Suprapubic skin (tissue), 4 donors: ENCODE measurements around the gene FRMD3.

Source experiments
- EP300 ChIP-seq: sonication (generic); formaldehyde crosslinking; IDR thresholded peaks from one replicate; pipeline ENCODE4 v1.6.1; 2017; ENCODE audit warnings: antibody characterized with exemption
- POLR2A ChIP-seq, 2 donors: fragments of 450-650 bp; IDR thresholded peaks; one replicate each; pipeline ENCODE4 v1.6.1; 2017; ENCODE audit warnings: antibody characterized with exemption in 2 of 2, mild to moderate bottlenecking in 2 of 2, moderate library complexity in 2 of 2
- POLR2AphosphoS5 ChIP-seq, 3 donors: sonication (generic); formaldehyde crosslinking; IDR thresholded peaks; one replicate each; pipeline ENCODE4 v1.6.1; 2017; ENCODE audit warnings: antibody characterized with exemption in 3 of 3
- TF ChIP-seq, protein P1 (sequence below), 2 donors: fragments of 200-600 bp in 1 of 2; fragments of 450-650 bp in 1 of 2; sonication (generic) in 1 of 2; IDR thresholded peaks; one replicate each; pipeline ENCODE4 v1.5.1; 2016 to 2019; ENCODE audit warnings: antibody characterized with exemption in 2 of 2, mild to moderate bottlenecking in 1 of 2, moderate library complexity in 1 of 2

GRCh38 chr9:83315649-83316048 is 222.6 kb downstream of the FRMD3 start:
- TF ChIP-seq POLR2A (IDR thresholded peaks at IDR 0.05) (no peak), POLR2AphosphoS5 (IDR thresholded peaks at IDR 0.05) (no peak), EP300 (no peak)
- TF ChIP-seq, protein P1, sequence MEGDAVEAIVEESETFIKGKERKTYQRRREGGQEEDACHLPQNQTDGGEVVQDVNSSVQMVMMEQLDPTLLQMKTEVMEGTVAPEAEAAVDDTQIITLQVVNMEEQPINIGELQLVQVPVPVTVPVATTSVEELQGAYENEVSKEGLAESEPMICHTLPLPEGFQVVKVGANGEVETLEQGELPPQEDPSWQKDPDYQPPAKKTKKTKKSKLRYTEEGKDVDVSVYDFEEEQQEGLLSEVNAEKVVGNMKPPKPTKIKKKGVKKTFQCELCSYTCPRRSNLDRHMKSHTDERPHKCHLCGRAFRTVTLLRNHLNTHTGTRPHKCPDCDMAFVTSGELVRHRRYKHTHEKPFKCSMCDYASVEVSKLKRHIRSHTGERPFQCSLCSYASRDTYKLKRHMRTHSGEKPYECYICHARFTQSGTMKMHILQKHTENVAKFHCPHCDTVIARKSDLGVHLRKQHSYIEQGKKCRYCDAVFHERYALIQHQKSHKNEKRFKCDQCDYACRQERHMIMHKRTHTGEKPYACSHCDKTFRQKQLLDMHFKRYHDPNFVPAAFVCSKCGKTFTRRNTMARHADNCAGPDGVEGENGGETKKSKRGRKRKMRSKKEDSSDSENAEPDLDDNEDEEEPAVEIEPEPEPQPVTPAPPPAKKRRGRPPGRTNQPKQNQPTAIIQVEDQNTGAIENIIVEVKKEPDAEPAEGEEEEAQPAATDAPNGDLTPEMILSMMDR (IDR thresholded peaks at IDR 0.05): no peak
